Epidermal melanocyte (primary cell): ENCODE results near the gene ZNF148.
"Not testable (repeated sequence)": the region's sequence is repeated elsewhere in the genome, so short reads cannot be mapped to it uniquely, and the experiment has no call there.

ENCODE experiments used
- DNase-seq: peaks from one replicate; pipeline ENCODE4 v3.0.0; 2011; ENCODE audit warnings: low spot score; ENCODE audit not compliant: insufficient read length

Gene ZNF148, protein sequence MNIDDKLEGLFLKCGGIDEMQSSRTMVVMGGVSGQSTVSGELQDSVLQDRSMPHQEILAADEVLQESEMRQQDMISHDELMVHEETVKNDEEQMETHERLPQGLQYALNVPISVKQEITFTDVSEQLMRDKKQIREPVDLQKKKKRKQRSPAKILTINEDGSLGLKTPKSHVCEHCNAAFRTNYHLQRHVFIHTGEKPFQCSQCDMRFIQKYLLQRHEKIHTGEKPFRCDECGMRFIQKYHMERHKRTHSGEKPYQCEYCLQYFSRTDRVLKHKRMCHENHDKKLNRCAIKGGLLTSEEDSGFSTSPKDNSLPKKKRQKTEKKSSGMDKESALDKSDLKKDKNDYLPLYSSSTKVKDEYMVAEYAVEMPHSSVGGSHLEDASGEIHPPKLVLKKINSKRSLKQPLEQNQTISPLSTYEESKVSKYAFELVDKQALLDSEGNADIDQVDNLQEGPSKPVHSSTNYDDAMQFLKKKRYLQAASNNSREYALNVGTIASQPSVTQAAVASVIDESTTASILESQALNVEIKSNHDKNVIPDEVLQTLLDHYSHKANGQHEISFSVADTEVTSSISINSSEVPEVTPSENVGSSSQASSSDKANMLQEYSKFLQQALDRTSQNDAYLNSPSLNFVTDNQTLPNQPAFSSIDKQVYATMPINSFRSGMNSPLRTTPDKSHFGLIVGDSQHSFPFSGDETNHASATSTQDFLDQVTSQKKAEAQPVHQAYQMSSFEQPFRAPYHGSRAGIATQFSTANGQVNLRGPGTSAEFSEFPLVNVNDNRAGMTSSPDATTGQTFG

DNA sequence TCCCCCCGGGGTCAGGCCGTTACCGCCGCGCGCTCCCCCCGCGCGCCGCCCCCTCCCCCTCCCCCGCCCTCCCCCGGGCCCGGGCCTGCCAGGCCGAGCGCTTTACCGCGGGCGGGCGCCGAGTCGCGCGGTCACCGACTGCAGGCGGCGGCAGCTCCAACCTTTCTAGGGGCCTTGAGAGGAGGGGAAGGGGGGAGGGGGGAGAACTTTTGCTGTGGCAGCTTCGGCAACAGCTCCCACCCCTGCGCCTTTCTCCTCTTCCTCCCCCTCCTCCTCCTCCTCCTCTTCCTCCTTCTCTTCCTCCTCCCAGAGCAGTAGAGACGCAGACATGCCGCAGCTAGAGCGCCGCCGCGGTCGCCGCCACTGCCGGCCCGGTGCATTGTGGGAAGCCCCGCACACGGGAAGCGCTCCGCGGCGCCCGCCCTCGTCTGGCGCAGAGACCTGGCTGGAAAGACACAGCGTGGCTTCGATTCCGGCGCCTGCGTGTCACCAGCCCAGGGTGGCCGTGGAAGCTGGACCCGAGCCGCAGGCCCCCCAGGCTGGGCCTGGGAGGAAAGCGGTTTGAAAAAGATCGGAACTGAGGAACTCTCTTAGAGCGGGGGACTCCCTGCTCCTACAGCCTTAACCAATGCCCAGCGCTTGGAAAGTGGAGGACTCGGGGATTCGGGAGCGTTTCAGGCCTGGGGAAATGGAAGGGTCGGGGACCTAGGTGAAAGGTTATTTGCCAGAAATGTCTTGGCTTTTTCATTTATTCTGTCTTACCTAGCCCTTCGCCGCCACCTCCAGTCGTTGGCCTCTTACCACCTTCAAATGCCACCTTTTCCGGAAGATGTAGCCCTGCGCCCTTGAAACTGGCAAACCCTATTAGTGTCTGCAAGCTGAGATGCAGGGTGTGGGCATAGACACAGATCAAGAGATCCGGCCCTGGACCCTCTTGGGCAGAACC, at the start of gene ZNF148:
Gene ZNF148 (minus strand): TSS at position 330 of the 946 bp plus-strand sequence. CDS start 61,685 bp downstream, outside the sequence.
- peak; percentile 67 for DNase-seq

DNA sequence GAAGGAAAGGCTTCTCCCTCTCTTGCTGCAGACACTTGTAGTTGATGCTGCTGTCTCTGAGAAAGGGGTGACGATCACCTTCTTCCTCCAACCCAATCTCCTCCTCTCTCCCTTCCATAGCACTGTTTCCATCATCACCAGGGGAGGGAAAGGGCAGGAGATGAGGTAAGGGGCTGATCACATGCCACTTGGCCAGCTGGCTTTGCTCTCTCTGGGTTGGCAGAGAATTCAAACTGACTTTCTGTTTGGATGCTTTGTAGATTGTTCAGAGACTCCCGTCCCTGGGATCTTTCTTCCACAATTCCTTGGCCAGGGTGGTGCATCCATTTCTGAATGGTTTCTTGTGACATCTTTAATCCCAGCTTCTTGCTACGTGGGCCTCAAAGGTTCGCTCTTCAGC, 43.2 kb upstream of the ZNF148 start:
- DNase-seq, result no peak

DNA sequence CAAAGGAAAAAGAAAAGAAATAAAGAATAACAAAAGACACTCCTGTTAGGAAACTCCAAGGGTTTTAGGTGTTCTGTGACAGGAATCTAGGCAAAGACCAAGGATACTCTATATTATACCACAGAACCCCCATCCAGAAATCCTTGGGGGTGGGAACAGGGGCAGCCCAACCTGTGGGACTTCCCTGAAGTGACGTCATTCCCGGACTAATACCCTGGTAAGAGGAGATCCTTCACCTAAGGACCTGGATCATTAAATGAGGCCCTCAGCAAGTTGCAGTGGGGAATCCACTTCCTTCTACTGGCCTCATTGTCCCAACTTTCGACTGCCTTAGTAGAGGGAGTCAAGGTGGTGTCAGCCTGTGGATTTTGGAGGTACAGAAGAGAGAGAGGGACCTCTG, 41.1 kb upstream of the ZNF148 start:
- no peak for DNase-seq

DNA sequence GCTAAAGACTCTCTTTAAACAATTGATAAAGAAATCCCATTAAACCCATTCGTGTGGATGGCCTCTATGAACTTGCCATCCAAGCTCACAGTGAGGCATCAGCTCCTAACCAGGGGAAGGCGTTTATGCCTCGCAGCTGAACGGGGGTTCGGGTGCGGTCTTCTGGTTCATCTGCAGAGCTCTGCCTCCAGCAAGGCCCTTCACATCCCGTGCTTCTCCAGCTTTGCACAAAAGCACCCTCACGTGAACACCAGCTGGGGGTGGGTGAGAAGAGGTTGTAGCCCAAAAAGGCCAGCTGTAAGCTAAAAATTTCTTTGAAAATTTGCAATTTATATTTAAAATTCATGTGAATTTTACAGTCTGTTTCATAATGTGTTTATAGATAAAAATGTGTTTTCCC, 39.5 kb upstream of the ZNF148 start:
- DNase-seq, result no peak

DNA sequence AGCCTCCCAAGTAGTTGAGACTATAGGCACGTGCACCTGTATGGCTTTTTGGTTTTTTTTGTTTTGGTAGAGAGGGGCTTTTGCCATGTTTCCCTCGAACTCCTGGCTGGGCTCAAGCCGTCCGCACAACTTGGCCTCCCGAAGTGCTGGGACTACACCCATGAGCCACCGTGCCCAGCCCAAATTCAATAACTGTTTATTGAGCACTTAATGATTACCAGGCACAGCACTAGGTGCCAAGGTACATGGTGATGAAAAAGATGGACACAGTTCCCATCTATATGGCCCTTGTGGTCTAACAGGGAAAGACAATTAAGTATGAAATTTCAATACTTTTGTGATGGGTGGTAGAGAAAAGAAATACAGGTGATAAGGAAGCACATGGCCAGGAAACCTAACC, 35.8 kb upstream of the ZNF148 start:
- DNase-seq, result no peak

DNA sequence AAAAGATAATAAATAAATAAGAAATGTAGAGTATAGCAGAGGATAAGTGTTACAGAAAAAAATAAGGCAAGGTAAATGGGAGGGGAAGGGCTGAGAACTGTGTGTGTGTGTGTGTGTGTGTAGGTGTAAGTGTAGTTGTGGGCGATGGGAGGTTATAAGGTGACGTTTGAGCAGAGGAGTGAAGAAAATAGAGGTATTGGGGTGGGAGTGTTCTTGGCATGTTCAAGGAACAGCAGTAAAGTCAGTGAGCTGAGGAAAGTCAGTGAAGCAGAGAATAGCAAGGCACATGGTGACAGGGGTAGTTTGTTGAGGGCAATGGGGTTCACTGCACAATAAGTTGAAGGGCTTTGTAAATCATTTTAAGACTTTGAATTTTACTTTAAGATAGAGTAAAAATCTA, 30.9 kb upstream of the ZNF148 start:
- DNase-seq, result no peak

DNA sequence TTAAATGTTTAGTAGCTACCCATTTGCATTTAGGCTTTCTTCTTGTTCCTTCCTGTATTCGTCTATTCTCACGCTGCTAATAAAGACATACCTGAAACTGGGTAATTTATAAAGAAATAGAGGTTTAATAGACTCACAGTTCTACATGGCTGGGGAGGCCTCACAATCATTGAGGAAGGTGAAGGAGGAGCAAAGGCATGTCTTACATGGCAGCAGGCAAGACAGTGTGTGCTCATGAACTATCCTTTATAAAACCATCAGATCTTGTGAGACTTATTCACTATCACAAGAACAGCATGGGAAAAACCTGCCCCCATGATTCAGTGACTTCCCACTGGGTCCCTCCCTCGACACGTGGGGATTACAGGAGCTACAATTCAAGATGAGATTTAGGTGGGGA, 30.4 kb upstream of the ZNF148 start:
- DNase-seq, result not testable (repeated sequence)

DNA sequence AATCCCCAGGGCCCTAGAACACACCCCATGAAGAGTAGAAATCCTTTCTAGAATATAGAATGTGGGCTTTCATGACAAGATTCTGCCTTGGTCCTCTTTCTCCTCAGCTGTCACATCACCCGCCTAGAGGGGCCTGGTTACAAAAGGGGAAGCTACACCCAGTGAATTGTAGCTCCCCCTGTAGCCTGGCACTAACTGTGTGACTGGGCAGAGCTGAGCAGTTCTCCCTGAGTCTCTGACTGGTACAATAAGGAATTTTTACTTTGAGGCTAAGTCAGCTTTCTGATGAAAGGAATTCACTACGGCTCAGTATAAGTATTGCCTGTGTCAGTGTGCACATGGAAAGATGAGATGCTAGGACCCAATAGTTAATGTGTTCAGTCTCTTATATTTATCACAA, 28.7 kb upstream of the ZNF148 start:
- DNase-seq, result no peak

DNA sequence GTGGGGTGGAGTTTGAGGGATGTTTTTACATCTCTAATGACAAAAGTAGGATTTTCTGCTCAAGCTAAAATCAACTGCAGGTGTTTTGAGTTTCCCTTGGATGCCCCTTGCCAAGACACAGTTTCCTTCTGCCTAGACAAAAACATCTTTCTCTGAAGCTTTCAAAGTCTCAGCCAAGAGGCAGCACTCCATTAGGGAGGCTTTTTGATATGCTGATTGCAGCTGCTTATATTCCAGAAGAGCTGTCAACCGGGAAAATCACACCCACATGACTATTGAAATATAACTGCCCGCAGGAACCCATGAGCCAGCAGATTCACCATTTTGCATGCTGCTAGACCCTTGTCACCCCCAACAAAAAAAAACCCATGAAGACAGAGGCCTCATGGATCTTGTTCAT, 27.5 kb upstream of the ZNF148 start:
- DNase-seq, result no peak

DNA sequence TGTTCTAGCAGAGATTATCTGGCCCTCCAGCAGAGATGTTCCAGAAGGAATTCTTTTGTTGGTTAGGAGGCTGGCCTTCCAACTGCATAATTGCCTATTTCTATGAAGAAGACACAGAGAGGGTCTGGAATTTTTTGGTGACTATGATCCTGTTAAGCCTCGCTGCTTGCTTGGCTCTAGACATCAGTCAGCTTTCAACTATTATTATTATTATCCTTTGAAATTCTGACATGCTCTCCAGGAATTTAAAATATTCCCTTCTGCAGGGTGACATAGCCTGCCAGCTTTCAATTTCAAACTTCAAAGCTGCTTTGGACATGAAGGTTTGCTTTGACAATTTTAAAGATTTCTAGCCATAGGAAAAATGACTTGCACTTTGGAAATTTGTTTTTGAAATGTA, 26.3 kb upstream of the ZNF148 start:
- no peak for DNase-seq

DNA sequence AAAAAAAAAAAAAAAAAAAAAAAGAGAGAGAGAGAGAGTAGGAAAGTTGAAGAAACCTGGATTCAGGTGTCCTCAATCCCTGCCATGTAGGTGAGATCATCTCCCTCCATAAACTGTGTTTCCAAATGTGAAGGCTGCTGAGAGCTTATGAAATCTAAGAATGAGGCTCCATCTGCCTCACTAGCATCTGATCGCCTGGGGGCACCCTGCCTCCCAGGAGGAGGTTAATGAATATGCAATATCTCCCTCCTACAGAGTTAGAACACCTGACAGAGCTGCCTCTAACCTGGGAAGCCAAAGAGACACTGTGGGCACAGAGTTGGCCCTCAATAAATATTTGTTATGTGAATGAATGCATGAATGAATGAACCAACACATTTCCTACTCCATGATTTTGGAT, 23.8 kb upstream of the ZNF148 start:
- no peak for DNase-seq

DNA sequence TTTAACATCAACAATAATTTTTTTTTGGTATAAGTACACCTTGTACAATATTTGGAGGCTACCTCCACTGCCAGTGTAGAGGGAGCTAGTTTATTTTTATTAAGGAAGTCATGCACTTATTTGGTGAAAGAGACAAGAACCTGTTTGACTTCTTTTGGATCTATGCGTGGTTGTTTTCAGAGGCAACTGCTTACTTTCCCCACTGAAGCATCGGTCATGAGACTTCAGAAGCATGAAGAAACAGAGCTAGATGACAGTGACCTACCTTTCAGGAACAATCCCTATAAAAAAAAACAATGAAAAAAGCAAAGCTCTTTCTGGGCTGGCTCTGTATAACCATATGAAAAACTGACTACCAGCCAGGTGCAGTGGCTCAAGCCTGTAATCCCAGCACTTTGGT, 20.0 kb upstream of the ZNF148 start:
- no peak for DNase-seq

DNA sequence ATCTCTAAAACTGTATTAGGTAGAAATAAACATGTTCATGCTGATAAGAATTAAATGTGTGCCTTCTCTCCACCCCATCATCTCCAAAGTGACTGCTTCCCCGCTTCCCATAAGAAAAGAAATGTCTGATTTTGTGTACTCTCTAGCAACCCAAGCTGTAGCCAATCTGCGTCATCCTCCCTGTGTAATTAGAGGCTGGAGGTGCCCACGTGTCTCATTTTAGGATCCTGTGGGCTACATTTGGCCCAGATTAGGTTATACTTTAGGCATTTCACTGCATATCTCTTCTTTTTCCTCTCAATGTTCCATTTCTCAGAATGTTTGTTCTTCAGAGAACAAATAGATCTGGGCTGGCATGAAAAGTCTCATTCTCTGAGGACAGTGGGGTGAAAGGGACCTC, 19.3 kb upstream of the ZNF148 start:
- no peak for DNase-seq

DNA sequence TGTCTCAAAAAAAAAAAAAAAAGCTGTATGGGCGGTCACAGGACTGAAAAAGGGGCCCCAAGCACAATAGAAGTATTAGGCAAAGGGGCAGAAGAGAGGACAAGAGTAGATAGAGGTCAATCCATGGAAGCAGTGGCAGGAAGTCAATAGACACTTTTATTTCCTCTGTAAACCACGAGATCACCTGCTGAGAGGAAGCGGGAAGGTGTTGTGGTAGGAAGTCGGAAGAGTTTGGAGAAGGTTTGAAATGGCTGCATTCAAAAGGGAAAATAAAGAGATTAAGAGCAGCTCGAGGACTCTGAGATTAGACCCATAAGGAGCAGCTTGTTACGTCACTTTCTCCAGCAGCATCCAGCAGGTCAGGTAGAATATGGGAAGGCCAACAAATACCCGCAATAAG, 14.2 kb upstream of the ZNF148 start:
- no peak for DNase-seq

DNA sequence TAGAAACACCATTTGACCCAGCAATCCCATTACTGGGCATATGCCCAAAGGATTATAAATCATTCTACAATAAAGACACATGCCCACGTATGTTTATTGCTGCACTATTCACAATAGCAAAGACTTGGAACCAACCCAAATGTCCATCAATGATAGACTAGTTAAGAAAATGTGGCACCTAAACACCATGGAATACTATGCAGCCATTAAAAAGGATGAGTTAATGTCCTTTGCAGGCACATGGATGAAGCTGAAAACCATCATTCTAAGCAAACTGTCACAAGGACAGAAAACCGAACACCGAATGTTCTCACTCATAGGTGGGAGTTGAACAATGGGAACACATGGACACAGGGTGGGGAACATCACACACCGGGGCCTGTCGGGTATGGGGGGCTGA, 13.2 kb upstream of the ZNF148 start:
- not testable (repeated sequence) for DNase-seq

DNA sequence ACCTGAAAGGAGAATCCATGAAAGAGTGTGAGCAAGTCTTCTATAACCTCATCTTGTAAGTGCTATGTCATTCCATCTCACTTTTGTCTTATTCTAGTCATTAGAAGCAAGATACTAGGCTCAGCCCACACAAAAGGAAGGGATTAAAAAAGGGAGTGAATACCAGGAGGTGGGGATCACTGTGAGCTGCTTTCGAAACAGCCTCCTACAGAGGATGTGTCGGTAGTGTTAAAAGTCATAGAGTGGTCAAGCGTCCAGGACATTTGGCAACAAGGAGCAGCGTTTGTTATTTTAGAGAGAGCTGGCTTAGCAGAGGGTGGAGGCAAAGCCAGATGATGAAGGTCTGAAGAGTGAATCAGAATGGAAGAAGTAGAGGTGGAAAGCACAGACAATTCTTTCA, 11.7 kb upstream of the ZNF148 start:
- DNase-seq, result no peak

DNA sequence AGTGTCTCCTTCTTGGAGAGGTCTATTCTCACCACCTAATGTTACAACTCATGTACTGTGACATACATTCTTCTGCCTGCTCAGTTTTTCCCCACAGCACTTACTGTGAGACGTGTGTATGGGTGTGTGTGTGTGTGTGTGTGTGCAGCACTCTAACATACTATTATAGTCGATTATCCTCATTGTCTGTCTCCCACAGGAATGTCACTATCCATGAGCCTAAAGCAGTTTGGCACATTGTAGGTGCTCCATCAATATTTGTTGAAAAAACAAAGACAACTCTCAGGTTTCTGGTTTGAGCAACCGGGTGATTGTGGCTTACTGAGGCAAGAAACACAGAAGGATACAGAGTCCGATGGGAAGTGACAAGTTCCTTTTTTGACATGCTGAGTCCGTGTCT, 8.6 kb upstream of the ZNF148 start:
- no peak for DNase-seq

DNA sequence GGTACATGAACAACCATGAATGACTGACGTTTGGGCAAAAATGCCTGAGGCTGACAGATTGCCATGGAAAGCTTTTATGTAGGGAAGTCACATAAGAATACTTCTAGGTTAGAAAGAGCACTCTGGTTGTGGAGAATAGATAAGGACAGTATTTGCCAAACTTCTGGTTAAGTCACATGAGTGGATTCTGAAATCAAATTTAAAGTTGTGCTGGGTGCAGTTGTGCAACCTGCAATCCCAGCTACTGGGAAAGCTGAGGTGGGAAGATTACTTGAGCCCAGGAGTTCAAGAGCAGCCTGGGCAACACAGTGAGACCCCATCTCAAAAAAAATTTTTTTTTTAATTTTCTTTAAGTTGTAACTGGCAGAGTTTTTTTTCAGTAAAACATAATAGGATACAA, 7.2 kb upstream of the ZNF148 start:
- no peak for DNase-seq

DNA sequence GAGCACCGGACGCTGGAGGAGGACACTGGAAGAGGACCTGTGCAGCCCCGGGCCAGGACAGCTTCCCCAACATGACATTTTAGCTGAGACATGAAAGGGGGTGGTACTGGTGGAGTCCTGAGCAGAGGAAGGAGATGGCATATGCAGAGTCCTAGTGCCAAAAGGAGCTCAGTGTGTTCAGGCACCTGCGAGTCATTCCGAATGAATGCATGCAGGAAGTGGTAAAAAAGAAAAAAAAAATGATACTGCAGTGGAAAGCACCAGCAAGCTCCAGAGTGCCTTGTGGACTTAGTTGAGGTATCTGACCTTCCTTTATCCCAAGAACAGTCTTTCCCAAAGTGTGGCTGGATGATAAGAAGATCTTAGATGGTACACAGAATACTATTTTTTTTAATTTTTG, 6.6 kb upstream of the ZNF148 start:
- DNase-seq, result no peak

DNA sequence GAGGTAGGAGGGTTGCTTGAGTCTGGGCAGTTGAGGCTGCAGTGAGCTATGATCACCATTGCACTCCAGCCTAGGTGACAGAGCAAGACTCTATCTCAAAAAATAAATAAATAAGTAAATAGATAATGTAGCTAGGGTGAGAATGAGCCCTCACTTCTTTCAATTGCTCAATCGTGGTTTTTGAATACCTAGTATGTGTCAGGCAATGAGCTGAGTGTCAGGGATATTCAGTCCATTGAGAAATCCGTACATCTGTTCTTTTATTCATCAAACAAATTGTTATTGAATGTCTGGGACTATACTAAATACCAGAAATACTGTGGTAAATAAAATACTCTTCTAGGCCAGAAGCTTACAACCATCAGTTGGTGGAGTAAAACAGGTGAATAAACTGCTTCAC, 6.2 kb upstream of the ZNF148 start:
- no peak for DNase-seq

DNA sequence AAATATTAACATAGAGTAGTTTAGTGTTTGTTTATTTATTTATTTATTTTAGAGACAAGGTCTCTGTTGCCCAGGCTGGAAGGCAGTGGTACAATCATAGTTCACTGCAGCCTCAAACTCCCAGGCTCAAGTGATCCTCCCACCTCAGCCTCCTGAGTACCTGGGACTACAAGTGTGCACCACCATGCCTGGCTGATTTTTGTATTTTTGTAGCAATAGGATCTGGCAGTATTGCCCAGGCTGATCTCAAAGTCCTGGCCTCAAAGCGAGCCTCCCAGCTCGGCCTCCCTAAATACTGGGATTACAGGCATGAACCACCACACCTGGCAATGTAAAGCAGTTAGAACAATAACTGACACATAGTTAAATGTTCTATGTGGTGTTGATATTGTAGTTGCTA, 4.4 kb upstream of the ZNF148 start:
- no peak for DNase-seq

DNA sequence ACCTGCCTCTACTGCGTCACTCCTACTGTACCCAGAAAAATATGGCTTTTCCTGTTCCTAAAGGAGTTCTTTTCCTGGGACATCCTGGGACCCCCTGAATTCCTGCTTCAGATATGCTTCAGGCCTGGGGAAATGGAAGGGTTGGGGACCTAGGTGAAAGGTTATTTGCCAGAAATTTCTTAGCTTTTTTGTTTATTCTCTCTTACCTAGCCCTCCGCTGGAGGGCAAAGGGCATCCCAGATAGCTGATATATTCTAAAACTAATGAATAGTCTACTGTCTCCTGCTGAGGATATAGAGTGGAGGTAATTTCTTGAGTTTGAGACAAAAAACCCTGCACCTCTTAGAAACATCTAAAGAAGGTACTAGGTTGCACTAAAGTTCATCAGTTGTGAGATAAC, 3.6 kb upstream of the ZNF148 start:
- DNase-seq, result no peak
